H1 (cell line): ENCODE results near the gene DNA2. TPM values are rescaled to one million over a fixed set of nuclear protein-coding genes. Genes with fewer than 3 reads are reported as not detected.

Source experiments
- CTCF ChIA-PET: fragments of 300-600 bp; sonication (Branson Sonifier 250); formaldehyde crosslinking; loops from one replicate; lab custom pipeline; 2021; ENCODE audit not compliant: partially characterized antibody; lab: Charles Lee
- POLR2A ChIA-PET: fragments of 300-600 bp; sonication (Branson Sonifier 250); formaldehyde crosslinking; loops from one replicate; lab custom pipeline; 2021; ENCODE audit warnings: inconsistent platforms; ENCODE audit not compliant: partially characterized antibody; lab: Charles Lee
- DNase-seq, 2 experiments: peaks; one replicate each; pipeline versions ENCODE4 v3.0.0 to v3.0.0-alpha.2; 2010 to 2022; ENCODE audit warnings: low spot score in 2 of 2, low read depth in 1 of 2, mixed read lengths in 1 of 2
- FAIRE-seq: peaks from 2 replicates; lab custom pipeline; 2011; peaks lifted over from hg19 to GRCh38; lab: Jason Lieb, UNC
- H2AFZ ChIP-seq: 2 replicates; pipeline ENCODE4 v1.8.1; 2012; ENCODE audit warnings: low read length, inconsistent platforms
- H2AK5ac ChIP-seq: 2 replicates; pipeline ENCODE4 v1.6.1; 2013; ENCODE audit warnings: low read depth, low read length
- H2BK120ac ChIP-seq: replicated peaks from 2 replicates; pipeline ENCODE3; 2013; ENCODE audit warnings: low read depth, low read length, inconsistent platforms
- H2BK12ac ChIP-seq: 2 replicates; pipeline ENCODE4 v1.6.1; 2013; ENCODE audit warnings: low read depth, low read length
- H2BK15ac ChIP-seq: 2 replicates; pipeline ENCODE4 v1.6.1; 2013; ENCODE audit warnings: low read length
- H2BK20ac ChIP-seq: 2 replicates; pipeline ENCODE4 v1.6.1; 2013; ENCODE audit warnings: low read length
- H2BK5ac ChIP-seq: 2 replicates; pipeline ENCODE4 v1.6.1; 2013; ENCODE audit warnings: low read depth, low read length
- H3K14ac ChIP-seq: 2 replicates; pipeline ENCODE4 v1.6.1; 2013; ENCODE audit warnings: inconsistent platforms; ENCODE audit not compliant: insufficient read length
- H3K18ac ChIP-seq: 2 replicates; pipeline ENCODE4 v1.6.1; 2013; ENCODE audit warnings: low read length; ENCODE audit errors: extremely low read depth
- H3K23ac ChIP-seq: 2 replicates; pipeline ENCODE4 v1.6.1; 2013; ENCODE audit warnings: inconsistent platforms; ENCODE audit not compliant: insufficient read length
- H3K23me2 ChIP-seq: 2 replicates; pipeline ENCODE4 v1.6.1; 2013; ENCODE audit warnings: low read depth, low read length
- H3K27ac ChIP-seq: 2 replicates; pipeline ENCODE4 v1.6.1; 2011; ENCODE audit warnings: low read depth, low read length, inconsistent platforms
- H3K27me3 ChIP-seq, 4 experiments: replicated peaks in 1 of 4; 1 replicate in 1 of 4; 2 replicates in 3 of 4; pipeline versions ENCODE4 v1.6.1 to v1.8.1; 2011 to 2013; ENCODE audit warnings: low read length in 3 of 4, mild to moderate bottlenecking in 3 of 4, inconsistent platforms in 2 of 4, mixed read lengths in 2 of 4, moderate library complexity in 1 of 4; ENCODE audit not compliant: control insufficient read depth in 3 of 4, insufficient read depth in 3 of 4; ENCODE audit errors: extremely low read depth in 1 of 4
- H3K36me3 ChIP-seq, 4 experiments: 2 replicates each; pipeline versions ENCODE4 v1.6.1 to v1.8.1; 2011 to 2013; ENCODE audit warnings: mild to moderate bottlenecking in 4 of 4, low read length in 3 of 4, moderate library complexity in 2 of 4, control low read depth in 1 of 4, inconsistent platforms in 1 of 4; ENCODE audit not compliant: insufficient read depth in 4 of 4, control insufficient read depth in 2 of 4
- H3K4ac ChIP-seq: replicated peaks from 2 replicates; pipeline ENCODE3; 2013; ENCODE audit warnings: low read length, low read depth, mixed read lengths, inconsistent platforms; ENCODE audit not compliant: insufficient read length
- H3K4me1 ChIP-seq, 4 experiments: replicated peaks in 1 of 4; 1 replicate in 1 of 4; 2 replicates in 3 of 4; pipeline versions ENCODE4 v1.6.1 to v1.8.1; 2011 to 2013; ENCODE audit warnings: low read length in 3 of 4, inconsistent platforms in 2 of 4, mixed read lengths in 1 of 4; ENCODE audit not compliant: insufficient read depth in 4 of 4, control insufficient read depth in 3 of 4
- H3K4me2 ChIP-seq, 2 experiments: 2 replicates each; pipeline versions ENCODE4 v1.6.1 to v1.8.1; 2011 to 2013; ENCODE audit warnings: low read depth in 2 of 2, low read length in 2 of 2, control low read depth in 1 of 2, inconsistent platforms in 1 of 2, mild to moderate bottlenecking in 1 of 2; ENCODE audit not compliant: insufficient read depth in 1 of 2
- H3K4me3 ChIP-seq, 4 experiments: fragments of 200-600, 300-600 bp in 1 of 4; sonication (generic), shearing (Covaris generic), sonication (Bioruptor Twin) in 1 of 4; 2 replicates each; pipeline versions ENCODE4 v1.5.1 to v1.8.1; 2011 to 2016; ENCODE audit warnings: low read length in 4 of 4, low read depth in 3 of 4, control low read depth in 2 of 4, inconsistent platforms in 2 of 4, mild to moderate bottlenecking in 2 of 4, mixed read lengths in 1 of 4, moderate library complexity in 1 of 4; ENCODE audit not compliant: insufficient read depth in 2 of 4; ENCODE audit errors: extremely low read depth in 1 of 4
- H3K56ac ChIP-seq: replicated peaks from 2 replicates; pipeline ENCODE3; 2013; ENCODE audit warnings: low read depth, mild to moderate bottlenecking, mixed read lengths, low read length, inconsistent platforms; ENCODE audit not compliant: insufficient read length
- H3K79me1 ChIP-seq: 2 replicates; pipeline ENCODE4 v1.6.1; 2013; ENCODE audit warnings: low read depth, low read length, control low read depth
- H3K79me2 ChIP-seq, 2 experiments: 2 replicates each; pipeline versions ENCODE4 v1.6.1 to v1.8.1; 2012 to 2013; ENCODE audit warnings: low read length in 2 of 2, mild to moderate bottlenecking in 2 of 2, inconsistent platforms in 1 of 2; ENCODE audit not compliant: insufficient read depth in 2 of 2, control insufficient read depth in 1 of 2
- H3K9ac ChIP-seq, 4 experiments: replicated peaks in 1 of 4; 1 replicate in 1 of 4; 2 replicates in 3 of 4; pipeline versions ENCODE4 v1.6.1 to v1.8.1; 2011 to 2013; ENCODE audit warnings: low read depth in 3 of 4, low read length in 3 of 4, control low read depth in 2 of 4, mild to moderate bottlenecking in 2 of 4, moderate library complexity in 2 of 4, inconsistent platforms in 1 of 4; ENCODE audit errors: extremely low read depth in 1 of 4
- H3K9me3 ChIP-seq, 2 experiments: 2 replicates each; pipeline versions ENCODE4 v1.6.1 to v1.8.1; 2012 to 2013; ENCODE audit warnings: mild to moderate bottlenecking in 2 of 2, moderate library complexity in 2 of 2, control low read depth in 1 of 2, inconsistent platforms in 1 of 2, low read depth in 1 of 2, low read length in 1 of 2, mixed read lengths in 1 of 2; ENCODE audit not compliant: insufficient read depth in 2 of 2
- H4K20me1 ChIP-seq, 2 experiments: replicated peaks in 1 of 2; 2 replicates each; pipeline versions ENCODE3 to v1.8.1; 2011 to 2013; ENCODE audit warnings: inconsistent platforms in 2 of 2, low read length in 2 of 2, mild to moderate bottlenecking in 1 of 2; ENCODE audit not compliant: insufficient read depth in 2 of 2, control insufficient read depth in 1 of 2
- H4K5ac ChIP-seq: 2 replicates; pipeline ENCODE4 v1.6.1; 2013; ENCODE audit warnings: low read length, low read depth, mixed read lengths, inconsistent platforms; ENCODE audit not compliant: insufficient read length
- H4K8ac ChIP-seq: 2 replicates; pipeline ENCODE4 v1.8.0; 2013; ENCODE audit warnings: mild to moderate bottlenecking, moderate library complexity, low read length, inconsistent platforms; ENCODE audit not compliant: insufficient read depth; ENCODE audit errors: extremely low read depth
- H4K91ac ChIP-seq: replicated peaks from 2 replicates; pipeline ENCODE3; 2013; ENCODE audit warnings: low read length, mixed read lengths, inconsistent platforms; ENCODE audit not compliant: insufficient read length
- ATF2 ChIP-seq: IDR thresholded peaks from 2 replicates; pipeline ENCODE4 v1.6.1; 2012; ENCODE audit warnings: low read length, inconsistent platforms
- CBX8 ChIP-seq: fragments of 300-800, 300-1000 bp; sonication (generic); IDR thresholded peaks from 2 replicates; pipeline ENCODE4 v1.7.1; 2016; ENCODE audit warnings: low read depth, low read length, borderline replicate concordance
- CREB1 ChIP-seq: IDR thresholded peaks from 2 replicates; pipeline ENCODE4 v1.6.1; 2012; ENCODE audit warnings: inconsistent platforms
- CTBP2 ChIP-seq: IDR thresholded peaks from 2 replicates; pipeline ENCODE4 v1.7.0; 2011; ENCODE audit warnings: borderline replicate concordance, mild to moderate bottlenecking, moderate library complexity, mixed read lengths, low read length; ENCODE audit not compliant: insufficient read depth, insufficient read length
- CTCF ChIP-seq, 3 experiments: IDR thresholded peaks; 1 replicate in 2 of 3; 2 replicates in 1 of 3; pipeline versions ENCODE4 v1.5.1 to v1.6.1; 2011; ENCODE audit warnings: low read length in 3 of 3, mild to moderate bottlenecking in 3 of 3, inconsistent platforms in 2 of 3, low read depth in 1 of 3, moderate library complexity in 1 of 3; ENCODE audit not compliant: insufficient read depth in 1 of 3; ENCODE audit errors: control extremely low read depth in 1 of 3
- JUN ChIP-seq: IDR thresholded peaks from 2 replicates; pipeline ENCODE4 v1.6.1; 2011; ENCODE audit warnings: low read depth, mild to moderate bottlenecking, improper control_type of control experiment, low read length
- RFX5 ChIP-seq: IDR thresholded peaks from 2 replicates; pipeline ENCODE4 v1.6.1; 2011; ENCODE audit warnings: low read depth, low read length, improper control_type of control experiment, borderline replicate concordance
- YY1 ChIP-seq: IDR thresholded peaks from 2 replicates; pipeline ENCODE4 v1.6.1; 2011; ENCODE audit warnings: low read depth, mild to moderate bottlenecking, low read length
- WGBS, 2 experiments: shearing (Covaris generic) in 1 of 2; methylation state at CpG; one replicate each; pipeline versions ENCODE4 v1.1.6 to v1.1.7; 2013 to 2015; ENCODE audit warnings: low lambda C conversion rate in 2 of 2, mixed read lengths in 2 of 2, inconsistent platforms in 1 of 2, low coverage in 1 of 2, missing lambda C conversion rate in 1 of 2; ENCODE audit not compliant: insufficient replicate concordance in 2 of 2, insufficient coverage in 1 of 2, insufficient read length in 1 of 2; ENCODE audit errors: extremely low coverage in 1 of 2, missing lambda C conversion rate in 1 of 2; 5-methylcytosine and 5-hydroxymethylcytosine counted together
- polyA plus RNA-seq, 7 experiments: library from polyadenylated mRNA; depleted of rRNA in 3 of 7; stranded (reverse) in 5 of 7; unstranded in 2 of 7; fragments of >200 nt in 5 of 7; fragments of 200-250 nt in 2 of 7; gene quantifications; 1 replicate in 5 of 7; 2 replicates in 1 of 7; 4 replicates in 1 of 7; pipeline versions ENCODE4 v1.2.1 to v1.2.3, GENCODE V29; 2011 to 2013; ENCODE audit warnings: missing spikeins in 2 of 7, mixed read lengths in 2 of 7
- total RNA-seq: library from RNA; stranded (reverse); fragmentation: NEBNext Ultra II Directional; extraction: Animal tissue kit (Norgen Biotek cat#: 25700); gene quantifications from 2 replicates; pipeline ENCODE4 v1.2.1, GENCODE V29; 2021
- TF ChIP-seq, protein P1 (sequence below): IDR thresholded peaks from 2 replicates; pipeline ENCODE4 v1.6.1; 2012; ENCODE audit warnings: inconsistent platforms

The DNA2 gene
- total and polyA plus RNA-seq, 2 of the 8 experiments (the other 6 are each of a cell fraction or from before 2014, with no cell fraction given) = 16.0 to 57.9 TPM

GRCh38 chr10:68461032-68461431, 10.7 kb downstream of the DNA2 start:
- no peak overlapping the region for H4K91ac ChIP-seq
- no peak overlapping the region for H2BK20ac ChIP-seq
- peaks cover 28 to 94% (median 66%) of the 10 kb centered on the region in 4 experiments for H3K36me3 ChIP-seq
- H4K20me1 ChIP-seq = peaks cover 0 to 4% of the 10 kb centered on the region in 2 experiments
- no peak overlapping the region for H3K23ac ChIP-seq
- no peaks in the 10 kb centered on the region for H3K4me1 ChIP-seq
- H2AK5ac ChIP-seq = no peak overlapping the region
- no peak for DNase-seq
- no peaks in the 10 kb centered on the region for H3K9me3 ChIP-seq
- TF ChIP-seq ATF2 = no peak
- TF ChIP-seq YY1 = no peak
- TF ChIP-seq, protein P1, sequence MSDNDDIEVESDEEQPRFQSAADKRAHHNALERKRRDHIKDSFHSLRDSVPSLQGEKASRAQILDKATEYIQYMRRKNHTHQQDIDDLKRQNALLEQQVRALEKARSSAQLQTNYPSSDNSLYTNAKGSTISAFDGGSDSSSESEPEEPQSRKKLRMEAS = no peak
- TF ChIP-seq JUN = no peak
- TF ChIP-seq CTCF (IDR thresholded peaks at IDR 0.05; ENCODE audit: control extremely low read depth in 1 of 3, insufficient read depth in 1 of 3, low read depth in 1 of 3, low read length in 3 of 3) = no peak
- TF ChIP-seq RFX5 = no peak
- no peak for TF ChIP-seq CBX8
- no peak for TF ChIP-seq CTBP2
- TF ChIP-seq CREB1 = no peak
- no peak overlapping the region for H2BK15ac ChIP-seq
- no peak for FAIRE-seq
- H3K14ac ChIP-seq = no peak overlapping the region
- H3K4me3 ChIP-seq = no peak overlapping the region
- no peak overlapping the region for H3K4ac ChIP-seq
- no peaks in the 10 kb centered on the region; a peak in 1 of 4 replicates for H3K79me2 ChIP-seq
- no peak overlapping the region for H3K9ac ChIP-seq
- 97% methylated on average over 3 of the region's 3 CpGs; no CpG with 5 or more reads in 1 of the 2 experiments for WGBS, 2 experiments
- H2BK5ac ChIP-seq = no peak overlapping the region
- POLR2A ChIA-PET = interaction anchor here (0.7 to 1.2 kb wide), 3 partner anchors 10 to 175 kb away, joined by 3 to 4 read pairs (median 3); no protein-coding TSS in a partner anchor
- no peaks in the 10 kb centered on the region for H3K23me2 ChIP-seq
- H2BK12ac ChIP-seq = no peak overlapping the region
- H4K5ac ChIP-seq = no peak overlapping the region
- no peaks in the 10 kb centered on the region for H3K27me3 ChIP-seq
- H3K18ac ChIP-seq = no peak overlapping the region
- H3K27ac ChIP-seq = no peak overlapping the region
- no peak overlapping the region for H3K56ac ChIP-seq
- no peak overlapping the region for H2BK120ac ChIP-seq
- no peak overlapping the region for H3K4me2 ChIP-seq
- H3K79me1 ChIP-seq = no peaks in the 10 kb centered on the region
- CTCF ChIA-PET = no interaction called here
- H2AFZ ChIP-seq = no peak overlapping the region
- H4K8ac ChIP-seq = no peak overlapping the region
